Mesendoderm (in vitro differentiated cells): ENCODE data around the gene UBE2V1.

Experiments used
- DNase-seq: peaks from one replicate; pipeline ENCODE4 v3.0.0; 2013
- H2AK5ac ChIP-seq: 2 replicates; pipeline ENCODE4 v1.6.1; 2013; ENCODE audit warnings: low read length, inconsistent platforms
- H2BK120ac ChIP-seq: 2 replicates; pipeline ENCODE4 v1.6.1; 2013; ENCODE audit warnings: low read depth, mild to moderate bottlenecking, low read length, moderate library complexity, mixed read lengths
- H2BK15ac ChIP-seq: replicated peaks from 2 replicates; pipeline ENCODE4 v1.6.1; 2013; ENCODE audit warnings: low read depth, mild to moderate bottlenecking, moderate library complexity
- H2BK5ac ChIP-seq: 2 replicates; pipeline ENCODE4 v1.6.1; 2013; ENCODE audit warnings: low read length, inconsistent platforms
- H3K18ac ChIP-seq: 2 replicates; pipeline ENCODE4 v1.6.1; 2013; ENCODE audit warnings: mild to moderate bottlenecking, low read length, mixed read lengths
- H3K23ac ChIP-seq: one replicate; pipeline ENCODE4 v1.6.1; 2013; ENCODE audit warnings: low read length
- H3K27ac ChIP-seq: 2 replicates; pipeline ENCODE4 v1.5.1; 2013; ENCODE audit warnings: low read depth, mild to moderate bottlenecking, inconsistent platforms, low read length, moderate library complexity
- H3K27me3 ChIP-seq: 2 replicates; pipeline ENCODE4 v1.6.1; 2013; ENCODE audit warnings: low read length, control low read depth, mild to moderate bottlenecking, inconsistent platforms; ENCODE audit not compliant: insufficient read depth, poor library complexity
- H3K36me3 ChIP-seq: 2 replicates; pipeline ENCODE4 v1.6.1; 2013; ENCODE audit warnings: low read length, inconsistent platforms; ENCODE audit not compliant: control insufficient read depth, insufficient read depth
- H3K4ac ChIP-seq: one replicate; pipeline ENCODE4 v1.6.1; 2013; ENCODE audit warnings: low read depth, mild to moderate bottlenecking, low read length, moderate library complexity
- H3K4me1 ChIP-seq: 2 replicates; pipeline ENCODE4 v1.6.1; 2013; ENCODE audit warnings: low read depth, low read length, inconsistent platforms; ENCODE audit not compliant: control insufficient read depth
- H3K4me2 ChIP-seq: 2 replicates; pipeline ENCODE4 v1.6.1; 2013; ENCODE audit warnings: low read length
- H3K4me3 ChIP-seq: 2 replicates; pipeline ENCODE4 v1.5.1; 2013; ENCODE audit warnings: mild to moderate bottlenecking, low read length
- H3K56ac ChIP-seq: one replicate; pipeline ENCODE4 v1.6.1; 2013; ENCODE audit warnings: low read length
- H3K79me1 ChIP-seq: 2 replicates; pipeline ENCODE4 v1.6.1; 2013; ENCODE audit warnings: low read length, inconsistent platforms
- H3K79me2 ChIP-seq: 2 replicates; pipeline ENCODE4 v1.6.1; 2013; ENCODE audit warnings: mild to moderate bottlenecking, low read length; ENCODE audit not compliant: control insufficient read depth, insufficient read depth
- H3K9ac ChIP-seq: 2 replicates; pipeline ENCODE4 v1.6.1; 2013; ENCODE audit warnings: low read length, inconsistent platforms
- H4K5ac ChIP-seq: one replicate; pipeline ENCODE4 v1.6.1; 2013; ENCODE audit warnings: low read length
- H4K8ac ChIP-seq: one replicate; pipeline ENCODE4 v1.6.1; 2013; ENCODE audit warnings: low read depth, mild to moderate bottlenecking, control low read depth, low read length, moderate library complexity
- WGBS: extraction: QIAGEN DNeasy Blood & Tissue Kit; methylation state at CpG from one replicate; pipeline ENCODE4 v1.1.7; 2013; ENCODE audit warnings: low lambda C conversion rate, missing lambda C conversion rate; ENCODE audit not compliant: insufficient coverage; ENCODE audit errors: extremely low coverage; 5-methylcytosine and 5-hydroxymethylcytosine counted together

Gene UBE2V1

GRCh38 chr20:50133474-50134217 is 20.7 kb upstream of the UBE2V1 start:
- H3K36me3 ChIP-seq, result peaks cover 5% of the 10 kb centered on the region
- H3K27ac ChIP-seq, result no peak overlapping the region

GRCh38 chr20:50133041-50133440 is 20.1 kb upstream of the UBE2V1 start:
- WGBS, result no CpG with 5 or more reads among the region's 6 CpGs
- H3K23ac ChIP-seq, result no peak overlapping the region
- no peak for DNase-seq

More at GRCh38 chr20:50133474-50134217, 20.7 kb upstream of the UBE2V1 start:
- H3K4me1 ChIP-seq, result no peaks in the 10 kb centered on the region
- no peak overlapping the region for H3K18ac ChIP-seq
- no peak overlapping the region for H4K5ac ChIP-seq
- no peak overlapping the region for H2BK5ac ChIP-seq
- H3K9ac ChIP-seq, result no peak overlapping the region
- H3K79me1 ChIP-seq, result peaks cover 17% of the 10 kb centered on the region
- no peaks in the 10 kb centered on the region for H3K27me3 ChIP-seq
- no peak overlapping the region for H2BK120ac ChIP-seq
- WGBS, result no CpG with 5 or more reads among the region's 9 CpGs
- H2AK5ac ChIP-seq, result no peak overlapping the region
- DNase-seq, result no peak
- no peak overlapping the region for H2BK15ac ChIP-seq
- H3K23ac ChIP-seq, result no peak overlapping the region
- no peak overlapping the region for H3K4ac ChIP-seq
- no peak overlapping the region for H3K4me3 ChIP-seq
- H3K56ac ChIP-seq, result no peak overlapping the region
- H4K8ac ChIP-seq, result no peak overlapping the region
- peaks cover 6% of the 10 kb centered on the region for H3K79me2 ChIP-seq
- H3K4me2 ChIP-seq, result no peak overlapping the region

GRCh38 chr20:50130995-50131394 is 18.0 kb upstream of the UBE2V1 start:
- H3K27me3 ChIP-seq, result no peaks in the 10 kb centered on the region
- H3K4me3 ChIP-seq, result no peak overlapping the region
- H2BK5ac ChIP-seq, result no peak overlapping the region
- H2BK120ac ChIP-seq, result no peak overlapping the region
- H3K36me3 ChIP-seq, result peaks cover 17% of the 10 kb centered on the region
- H3K56ac ChIP-seq, result no peak overlapping the region
- H3K18ac ChIP-seq, result no peak overlapping the region
- whole genome bisulfite sequencing, result no CpG with 5 or more reads among the region's 4 CpGs
- no peak overlapping the region for H3K4me2 ChIP-seq
- H4K8ac ChIP-seq, result no peak overlapping the region
- DNase-seq, result no peak
- peaks cover 12% of the 10 kb centered on the region for H3K79me1 ChIP-seq
- H3K9ac ChIP-seq, result no peak overlapping the region
- no peaks in the 10 kb centered on the region for H3K79me2 ChIP-seq
- no peak overlapping the region for H3K4ac ChIP-seq
- H2BK15ac ChIP-seq, result no peak overlapping the region
- no peak overlapping the region for H3K27ac ChIP-seq
- no peak overlapping the region for H3K23ac ChIP-seq
- H2AK5ac ChIP-seq, result no peak overlapping the region
- no peak overlapping the region for H4K5ac ChIP-seq
- H3K4me1 ChIP-seq, result no peaks in the 10 kb centered on the region

More at GRCh38 chr20:50133041-50133440, 20.1 kb upstream of the UBE2V1 start:
- no peak overlapping the region for H3K27ac ChIP-seq
- H3K56ac ChIP-seq, result no peak overlapping the region
- H3K4me1 ChIP-seq, result no peaks in the 10 kb centered on the region
- H3K27me3 ChIP-seq, result no peaks in the 10 kb centered on the region
- no peak overlapping the region for H4K8ac ChIP-seq
- H3K4me2 ChIP-seq, result no peak overlapping the region
- H2BK5ac ChIP-seq, result no peak overlapping the region
- H3K18ac ChIP-seq, result no peak overlapping the region
- no peak overlapping the region for H3K4ac ChIP-seq
- no peak overlapping the region for H2AK5ac ChIP-seq
- H3K79me1 ChIP-seq, result peaks cover 17% of the 10 kb centered on the region
- no peak overlapping the region for H2BK120ac ChIP-seq
- no peak overlapping the region for H2BK15ac ChIP-seq
- peaks cover 5% of the 10 kb centered on the region for H3K79me2 ChIP-seq
- H4K5ac ChIP-seq, result no peak overlapping the region
- no peak overlapping the region for H3K9ac ChIP-seq
- H3K4me3 ChIP-seq, result no peak overlapping the region
- peaks cover 7% of the 10 kb centered on the region for H3K36me3 ChIP-seq

DNA sequence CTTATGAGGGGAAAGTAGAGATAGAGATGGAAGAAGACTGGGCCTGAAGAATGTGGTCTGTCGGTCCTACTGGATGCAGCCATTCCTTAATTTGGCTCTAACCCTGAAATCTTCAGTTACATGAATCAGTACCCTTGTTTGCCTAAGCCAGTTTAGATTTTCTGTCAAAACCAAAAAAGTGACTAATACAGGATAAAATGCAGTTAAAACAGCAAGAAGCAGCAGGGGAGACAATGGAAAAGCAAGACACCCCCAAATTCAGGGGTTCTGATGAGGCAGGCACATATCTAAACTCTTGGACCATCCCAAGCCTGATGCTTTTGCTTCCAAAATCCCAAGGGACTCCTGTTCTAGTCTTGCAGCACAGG is 17.4 kb upstream of the UBE2V1 start:
- H2BK15ac ChIP-seq, result no peak overlapping the region
- WGBS, result no CpG with 5 or more reads among the region's 1 CpG
- no peak overlapping the region for H3K23ac ChIP-seq
- H3K4me2 ChIP-seq, result no peak overlapping the region
- no peak overlapping the region for H2AK5ac ChIP-seq
- H3K4me1 ChIP-seq, result no peaks in the 10 kb centered on the region
- H3K27me3 ChIP-seq, result no peaks in the 10 kb centered on the region
- H3K4ac ChIP-seq, result no peak overlapping the region
- H3K56ac ChIP-seq, result no peak overlapping the region
- H2BK5ac ChIP-seq, result no peak overlapping the region
- no peak overlapping the region for H3K4me3 ChIP-seq
- no peak overlapping the region for H4K8ac ChIP-seq
- no peaks in the 10 kb centered on the region for H3K79me2 ChIP-seq
- no peak overlapping the region for H4K5ac ChIP-seq
- H3K36me3 ChIP-seq, result peaks cover 18% of the 10 kb centered on the region
- no peak overlapping the region for H3K27ac ChIP-seq
- H2BK120ac ChIP-seq, result no peak overlapping the region
- H3K9ac ChIP-seq, result no peak overlapping the region
- no peak for DNase-seq
- peaks cover 12% of the 10 kb centered on the region for H3K79me1 ChIP-seq
- no peak overlapping the region for H3K18ac ChIP-seq

DNA sequence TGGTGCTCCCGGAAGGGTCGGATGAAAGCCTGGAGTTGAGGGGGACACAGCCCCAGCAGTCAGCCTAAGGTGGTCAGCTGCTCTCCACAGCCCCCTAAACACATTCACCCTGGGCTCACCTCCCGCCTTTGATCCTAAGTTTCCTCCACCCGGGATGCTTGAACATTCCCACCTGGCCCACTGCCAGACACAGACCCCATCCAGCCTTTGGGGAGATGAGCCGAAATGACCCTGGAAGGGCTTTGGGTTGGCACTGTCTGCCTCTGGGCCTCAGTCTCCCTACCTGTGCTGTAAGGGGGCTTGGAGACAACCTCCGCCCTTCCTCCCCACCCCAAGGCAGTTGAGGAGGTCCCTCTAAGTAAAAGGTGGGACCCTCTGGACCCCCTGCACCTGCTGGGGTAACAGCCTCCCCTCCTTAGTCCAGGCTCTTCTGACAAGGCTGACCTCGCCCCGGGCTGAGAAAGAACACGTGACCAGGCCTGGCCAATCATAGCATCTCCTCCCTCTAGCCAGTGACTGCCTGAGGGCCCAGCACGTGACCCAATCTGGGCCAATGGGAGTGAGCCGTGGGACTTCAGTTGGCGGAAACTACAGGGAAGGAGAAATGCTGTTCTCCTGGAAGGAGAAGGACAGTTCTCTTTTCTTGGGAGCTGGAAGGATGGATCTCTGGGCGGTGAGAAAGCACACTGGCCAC is 16.9 kb upstream of the UBE2V1 start:
- no peak overlapping the region for H3K56ac ChIP-seq
- H2BK15ac ChIP-seq, result no peak overlapping the region
- no peak overlapping the region for H4K8ac ChIP-seq
- H3K79me2 ChIP-seq, result no peaks in the 10 kb centered on the region
- no peak overlapping the region for H2BK5ac ChIP-seq
- H3K4me1 ChIP-seq, result no peaks in the 10 kb centered on the region
- no peak overlapping the region for H2AK5ac ChIP-seq
- no peak overlapping the region for H3K4me2 ChIP-seq
- no peak overlapping the region for H3K27ac ChIP-seq
- no peak overlapping the region for H3K23ac ChIP-seq
- H3K79me1 ChIP-seq, result peaks cover 12% of the 10 kb centered on the region
- H3K18ac ChIP-seq, result no peak overlapping the region
- DNase-seq, result peak; percentile 65
- no CpG with 5 or more reads among the region's 13 CpGs for WGBS
- no peak overlapping the region for H3K4ac ChIP-seq
- no peak overlapping the region for H2BK120ac ChIP-seq
- H3K27me3 ChIP-seq, result no peaks in the 10 kb centered on the region
- H3K36me3 ChIP-seq, result peaks cover 21% of the 10 kb centered on the region
- no peak overlapping the region for H4K5ac ChIP-seq
- no peak overlapping the region for H3K9ac ChIP-seq
- no peak overlapping the region for H3K4me3 ChIP-seq
